ENCODE results near the gene PSMA2.

Gene PSMA2

DNA sequence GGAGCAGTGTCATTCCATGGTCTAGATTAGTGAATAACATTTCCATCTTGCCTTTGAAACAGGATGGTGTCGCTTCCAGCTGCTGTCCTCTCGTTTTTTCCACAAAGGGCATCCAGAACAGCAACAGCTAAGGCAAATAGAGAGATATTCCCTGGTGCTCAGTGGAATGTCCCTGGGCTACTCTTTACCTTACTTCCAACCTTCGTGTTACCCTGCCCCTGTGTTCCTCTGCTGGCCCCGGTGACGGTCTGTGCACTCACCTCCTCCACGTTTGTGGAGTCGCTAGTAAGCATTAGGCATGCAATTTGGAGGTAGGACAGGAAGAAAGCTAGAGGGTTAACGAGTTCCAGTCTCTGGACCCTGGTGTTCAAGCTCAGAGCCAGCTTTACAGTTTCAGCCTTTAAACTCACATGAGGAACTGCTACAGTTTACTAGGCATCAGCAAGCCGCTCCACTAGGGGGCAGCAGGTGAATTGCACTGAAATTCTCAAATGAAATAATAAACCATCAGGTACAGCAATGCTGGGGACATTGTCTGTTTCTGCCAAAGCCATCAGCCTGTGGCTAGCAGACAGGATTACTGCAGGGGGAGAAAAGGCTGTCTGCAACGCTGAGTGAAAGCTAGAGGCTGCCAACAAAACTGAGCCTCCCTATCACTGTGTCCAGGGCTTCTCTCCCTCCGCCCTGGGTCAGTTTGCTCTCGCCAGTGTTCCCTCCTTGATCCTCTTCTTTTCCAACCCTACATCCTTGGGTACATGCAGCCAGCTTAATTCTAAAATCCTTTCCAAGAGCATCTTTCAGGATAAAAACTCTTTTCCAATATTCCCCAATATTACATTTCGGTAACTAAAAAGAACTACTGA lies 9.2 kb upstream of the PSMA2 start:
- intact Hi-C loops (cut with DNase I) = loop anchor here (1.0 to 5.0 kb wide), 3 partner anchors 166 to 516 kb away; no protein-coding TSS in a partner anchor
- DNase-seq = peak; percentile 70 to 96 (median 86)

GRCh38 chr7:42939457-42940240 lies 7.7 kb upstream of the PSMA2 start:
- no peak for DNase-seq
- intact Hi-C loops (cut with DNase I) = loop anchor here (5.0 to 10.0 kb wide), 3 partner anchors 168 to 785 kb away; partner anchors contain the start of gene COA1

- intact Hi-C loops (cut with DNase I) = loop anchor here (10.0 kb wide), 1 partner anchor 789 kb away; the partner anchor contains the start of gene COA1
- no peak for DNase-seq
These were observed 3.9 kb upstream of the PSMA2 start for GRCh38 chr7:42935861-42936260.

DNA sequence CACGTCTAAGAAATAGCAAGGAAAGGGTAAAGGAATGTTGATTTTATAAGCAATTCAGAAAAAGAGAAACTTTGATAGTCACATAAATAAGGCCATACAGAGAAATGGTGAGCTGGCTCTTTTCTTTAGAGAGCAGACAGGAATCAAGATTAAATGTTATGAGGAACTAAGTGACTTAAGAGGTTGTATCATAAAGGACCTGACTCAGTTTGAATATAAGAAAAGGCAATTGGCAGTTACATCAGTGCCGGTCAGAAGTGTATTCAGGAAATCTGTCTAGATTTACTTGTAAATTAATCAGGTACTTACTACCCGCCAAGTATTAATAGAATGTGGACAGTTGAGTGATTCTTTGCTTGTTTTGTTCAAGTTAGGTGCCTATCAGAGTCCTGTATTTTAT lies 2.3 kb upstream of the PSMA2 start:
- intact Hi-C loops (cut with DNase I) = loop anchor here (10.0 kb wide), 1 partner anchor 791 kb away; the partner anchor contains the start of gene COA1
- DNase-seq = no peak

DNA sequence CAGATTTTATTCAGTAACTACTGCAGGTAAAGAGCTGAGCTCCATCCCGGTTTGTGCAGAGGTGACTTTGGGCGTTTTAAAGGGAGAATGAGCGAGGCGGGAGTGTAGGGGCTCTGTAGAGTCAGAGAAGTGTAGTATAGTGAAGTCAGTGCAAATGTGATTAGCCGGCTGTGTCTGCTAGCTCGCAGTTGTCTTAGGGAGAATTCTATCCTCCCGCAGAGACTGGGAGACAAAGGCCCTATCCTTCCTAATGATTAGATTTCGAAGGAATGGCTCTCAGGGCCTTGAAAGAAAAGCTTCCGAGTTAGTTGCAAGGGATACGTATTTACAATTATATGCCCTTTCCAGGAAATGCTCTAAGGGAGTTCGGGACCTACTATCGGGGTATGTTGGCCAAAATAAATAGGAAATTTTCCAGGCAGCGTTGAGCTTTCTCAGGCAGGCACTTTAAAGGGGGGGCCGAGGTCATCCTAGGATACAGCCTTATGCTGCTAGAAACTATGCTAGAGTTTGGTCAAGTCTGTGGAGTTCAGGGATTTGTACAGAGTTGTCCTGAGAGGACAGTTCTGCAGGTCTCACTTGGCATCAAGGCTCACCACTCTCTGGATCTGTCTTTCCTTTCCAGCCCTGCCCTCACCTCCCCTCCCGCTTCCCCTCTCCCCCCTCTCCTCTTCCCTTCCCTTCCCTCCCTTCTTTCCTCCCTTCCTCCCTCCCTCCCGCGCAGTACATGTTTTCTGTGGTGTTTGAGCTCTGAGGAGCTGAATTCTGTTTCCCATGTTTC lies 1.0 kb upstream of the PSMA2 start:
- DNase-seq = no peak
- intact Hi-C loops (cut with DNase I) = loop anchor here (1.0 to 10.0 kb wide), 2 partner anchors 21 to 792 kb away; partner anchors contain the start of genes C7orf25 and COA1

DNA sequence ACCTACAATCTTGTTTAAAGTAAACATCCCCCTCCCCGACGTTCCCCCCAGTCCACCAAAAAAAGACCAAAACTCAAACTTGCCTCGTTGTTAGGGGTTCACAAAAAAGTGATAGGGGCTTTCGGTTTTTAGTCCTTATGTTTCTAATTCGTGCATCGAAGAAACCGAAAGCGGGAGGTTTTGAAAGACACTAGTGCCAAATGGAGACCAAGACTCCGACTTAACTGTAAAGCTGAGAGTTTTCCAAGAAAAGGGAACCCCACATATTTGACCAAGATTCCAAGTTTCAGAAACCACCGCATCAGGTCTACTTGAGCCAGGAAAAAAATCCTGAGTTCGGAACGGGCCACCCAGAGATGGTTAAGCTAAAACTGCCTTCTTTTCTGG lies 534 bp downstream of the PSMA2 start:
- DNase-seq = no peak
- intact Hi-C loops (cut with DNase I) = loop anchor here (10.0 kb wide), 1 partner anchor 793 kb away; the partner anchor contains the start of gene COA1

DNA sequence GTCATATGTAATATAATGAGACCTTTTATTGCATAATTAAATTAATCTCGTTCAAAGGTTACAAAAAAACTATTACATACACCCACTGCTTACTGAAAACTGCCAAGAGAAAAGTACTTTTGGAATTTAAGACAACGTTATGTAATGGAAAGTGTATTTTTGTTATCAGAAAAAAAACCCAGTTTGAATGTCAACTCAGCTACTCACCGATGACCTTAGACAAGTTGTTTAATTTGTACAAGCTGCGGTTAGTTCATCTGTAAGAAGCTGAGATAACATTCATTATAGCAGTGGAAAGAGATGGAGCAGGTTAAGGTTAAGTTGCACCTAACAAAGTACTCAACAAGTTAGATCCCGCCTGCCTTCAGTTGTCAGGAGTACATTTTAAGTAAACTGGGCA lies 1.1 kb downstream of the PSMA2 start:
- no peak for DNase-seq
- intact Hi-C loops (cut with DNase I) = loop anchor here (10.0 kb wide), 1 partner anchor 794 kb away; the partner anchor contains the start of gene COA1

- DNase-seq = no peak
- intact Hi-C loops (cut with DNase I) = no loop called here
These were observed 2.5 kb downstream of the PSMA2 start for GRCh38 chr7:42929449-42929848.

- intact Hi-C loops (cut with DNase I) = no loop called here
- no peak for DNase-seq
These were observed 3.2 kb downstream of the PSMA2 start for GRCh38 chr7:42928754-42929153.

GRCh38 chr7:42926204-42926603 lies 5.8 kb downstream of the PSMA2 start:
- intact Hi-C loops (cut with DNase I) = no loop called here
- no peak for DNase-seq

GRCh38 chr7:42925630-42926029 lies 6.3 kb downstream of the PSMA2 start:
- DNase-seq = no peak
- intact Hi-C loops (cut with DNase I) = no loop called here

DNA sequence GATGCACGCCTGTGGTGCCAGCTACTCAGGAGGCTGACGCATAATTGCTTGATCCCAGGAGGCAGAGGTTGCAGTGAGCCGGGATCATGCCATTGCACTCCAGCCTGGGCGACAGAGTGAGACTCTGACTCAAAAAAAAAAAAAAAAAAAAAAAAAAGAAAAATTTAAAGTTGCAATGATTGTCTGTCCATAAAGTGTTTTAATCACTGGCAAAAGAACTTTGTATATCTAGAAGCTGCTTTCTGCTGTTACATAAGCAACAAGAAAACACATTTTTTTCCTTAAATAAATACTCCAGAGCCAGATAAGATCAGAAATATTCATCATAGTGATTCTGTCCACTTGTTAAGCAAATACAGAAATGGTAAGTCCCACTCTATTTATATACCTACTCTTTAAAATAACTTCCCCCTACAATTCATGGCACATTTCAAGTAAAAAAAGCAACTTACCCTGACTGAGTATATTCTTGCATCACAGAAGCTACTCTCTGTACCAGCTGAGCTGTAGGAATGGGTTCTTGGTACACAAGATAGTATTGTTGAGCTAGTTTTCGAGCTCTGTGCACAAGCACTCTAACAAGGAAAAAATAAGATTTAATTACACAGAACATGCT lies 7.6 kb downstream of the PSMA2 start:
- no peak for DNase-seq
- intact Hi-C loops (cut with DNase I) = no loop called here

DNA sequence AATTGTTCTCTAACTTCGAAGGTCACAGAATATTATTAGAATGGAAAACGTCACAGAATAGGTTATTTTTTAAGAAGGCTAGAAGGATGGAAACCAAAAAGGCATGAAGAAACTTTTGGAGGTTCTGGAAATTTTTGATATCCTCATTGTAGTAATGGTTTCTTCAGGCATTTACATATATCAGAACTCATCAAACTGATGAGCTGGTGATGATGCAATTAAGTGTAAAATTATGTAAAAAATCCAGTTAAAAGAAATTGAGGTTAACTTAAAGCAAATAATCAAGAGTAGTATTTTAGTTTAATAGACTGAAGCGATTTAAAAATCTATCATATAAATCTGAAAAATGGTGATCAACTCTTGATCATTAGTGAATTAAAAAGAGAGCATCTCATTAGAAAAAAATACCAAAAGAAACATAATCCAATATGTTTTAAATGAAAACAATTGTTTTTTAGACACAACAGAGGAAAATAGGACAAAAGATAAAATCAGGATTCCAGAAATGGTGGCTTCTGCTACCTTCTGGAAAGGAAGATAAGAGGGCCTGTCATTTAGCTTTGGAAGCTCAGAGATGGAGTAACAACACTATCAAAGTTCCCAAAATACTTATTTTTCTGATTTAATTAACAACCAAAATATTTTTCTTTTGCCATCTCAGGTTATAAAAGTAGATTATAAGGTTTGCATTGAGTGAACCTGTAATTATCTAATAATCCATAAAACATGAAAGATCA lies 9.8 kb downstream of the PSMA2 start:
- DNase-seq = no peak
- intact Hi-C loops (cut with DNase I) = no loop called here

GRCh38 chr7:42915356-42915755 lies 16.6 kb downstream of the PSMA2 start:
- no peak for DNase-seq
- intact Hi-C loops (cut with DNase I) = no loop called here

- no peak for DNase-seq
- intact Hi-C loops (cut with DNase I) = no loop called here
These were observed 17.4 kb downstream of the PSMA2 start for GRCh38 chr7:42914421-42915045.

GRCh38 chr7:42914009-42914408 lies 18.0 kb downstream of the PSMA2 start:
- DNase-seq = no peak
- intact Hi-C loops (cut with DNase I) = no loop called here

DNA sequence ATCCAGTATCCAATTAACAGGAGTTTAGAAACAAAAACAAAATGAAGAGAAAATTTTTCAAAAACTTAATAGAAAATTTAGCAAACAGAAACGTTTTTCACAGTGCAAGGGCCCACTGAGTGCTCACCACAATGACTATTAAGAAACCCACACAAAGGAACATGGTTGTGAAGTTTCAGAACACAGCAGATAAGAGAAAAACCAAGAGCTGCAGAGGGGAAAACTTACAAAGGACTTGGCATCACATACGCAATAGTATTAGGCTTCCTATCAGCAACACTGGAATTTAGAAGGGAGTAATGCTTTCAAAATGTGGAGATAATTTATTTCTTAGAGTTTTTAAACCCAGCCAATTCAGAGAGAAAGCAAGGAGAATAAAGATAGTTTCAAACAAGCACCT lies 18.4 kb downstream of the PSMA2 start:
- DNase-seq = no peak
- intact Hi-C loops (cut with DNase I) = no loop called here
